ENCODE results near the gene ZFYVE28. TPM values are rescaled to one million over a fixed set of nuclear protein-coding genes. Genes with fewer than 3 reads are reported as not detected.
"Not testable (repeated sequence)": the region's sequence is repeated elsewhere in the genome, so short reads cannot be mapped to it uniquely, and the experiment has no call there.

ZFYVE28 gene
- total RNA-seq, 2 donors from 2014 or later, result 6.6 to 30.2 TPM

DNA sequence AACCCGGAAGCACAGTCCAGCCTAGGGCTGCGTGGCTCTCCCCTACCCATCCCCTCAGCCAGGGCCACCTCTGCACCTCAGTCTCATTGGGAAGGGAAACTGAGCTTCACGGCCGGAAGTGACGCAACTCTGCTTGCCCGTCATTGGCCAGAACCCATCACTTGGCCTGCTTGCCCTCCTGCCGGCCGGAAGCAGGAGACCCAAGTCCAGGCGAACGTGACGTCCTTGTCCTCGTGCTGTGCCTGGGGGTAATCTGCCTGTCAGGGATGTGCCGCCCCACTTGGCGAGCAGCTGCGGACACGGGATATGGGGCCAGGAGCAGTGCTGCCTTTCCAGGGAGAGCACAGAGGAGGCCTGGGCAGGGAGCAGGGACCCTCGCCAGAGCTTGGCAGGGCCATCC, 31.2 kb downstream of the ZFYVE28 start:
- Histone ChIP-seq H3K9me3 (no peaks in the 10 kb centered on the region), H3K27ac (no peak overlapping the region), H3K4me3 (no peak overlapping the region), H3K36me3 (no peaks in the 10 kb centered on the region), H3K27me3 (replicated peaks; ENCODE audit: insufficient read depth) (no peaks in the 10 kb centered on the region), H3K4me1 (replicated peaks) (no peaks in the 10 kb centered on the region)
- TF ChIP-seq, protein P1, sequence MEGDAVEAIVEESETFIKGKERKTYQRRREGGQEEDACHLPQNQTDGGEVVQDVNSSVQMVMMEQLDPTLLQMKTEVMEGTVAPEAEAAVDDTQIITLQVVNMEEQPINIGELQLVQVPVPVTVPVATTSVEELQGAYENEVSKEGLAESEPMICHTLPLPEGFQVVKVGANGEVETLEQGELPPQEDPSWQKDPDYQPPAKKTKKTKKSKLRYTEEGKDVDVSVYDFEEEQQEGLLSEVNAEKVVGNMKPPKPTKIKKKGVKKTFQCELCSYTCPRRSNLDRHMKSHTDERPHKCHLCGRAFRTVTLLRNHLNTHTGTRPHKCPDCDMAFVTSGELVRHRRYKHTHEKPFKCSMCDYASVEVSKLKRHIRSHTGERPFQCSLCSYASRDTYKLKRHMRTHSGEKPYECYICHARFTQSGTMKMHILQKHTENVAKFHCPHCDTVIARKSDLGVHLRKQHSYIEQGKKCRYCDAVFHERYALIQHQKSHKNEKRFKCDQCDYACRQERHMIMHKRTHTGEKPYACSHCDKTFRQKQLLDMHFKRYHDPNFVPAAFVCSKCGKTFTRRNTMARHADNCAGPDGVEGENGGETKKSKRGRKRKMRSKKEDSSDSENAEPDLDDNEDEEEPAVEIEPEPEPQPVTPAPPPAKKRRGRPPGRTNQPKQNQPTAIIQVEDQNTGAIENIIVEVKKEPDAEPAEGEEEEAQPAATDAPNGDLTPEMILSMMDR (IDR thresholded peaks at IDR 0.05), result no peak
- no peak for TF ChIP-seq POLR2A (IDR thresholded peaks at IDR 0.05)
- TF ChIP-seq POLR2AphosphoS5 (IDR thresholded peaks at IDR 0.05), result no peak
- intact Hi-C loops (cut with DNase I), result no loop called here
- no peak for DNase-seq (ENCODE audit: low spot score)
- WGBS, result 90% methylated on average over 17 of the region's 17 CpGs

DNA sequence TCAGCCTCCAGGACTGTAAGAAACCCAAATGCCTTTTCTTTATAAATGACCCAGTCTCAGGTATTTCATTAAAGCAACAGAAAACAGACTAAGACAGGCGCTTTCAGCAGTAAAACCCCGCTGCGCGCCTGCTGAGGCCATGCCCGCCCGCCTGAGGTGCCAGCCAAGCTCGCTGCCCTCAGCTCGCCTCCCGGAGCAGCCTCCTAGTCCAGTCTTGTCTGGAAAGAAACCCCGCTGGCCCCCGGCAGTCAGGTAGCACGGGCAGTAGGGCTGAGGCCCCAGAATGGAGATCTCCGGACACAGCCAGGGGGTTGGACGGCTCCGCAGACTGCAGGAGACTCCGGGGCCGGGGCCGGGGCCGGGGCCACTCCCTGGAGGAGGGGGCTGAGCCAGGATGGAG, 31.7 kb downstream of the ZFYVE28 start:
- WGBS, result 90% methylated on average over 18 of the region's 19 CpGs
- Histone ChIP-seq H3K27me3 (replicated peaks; ENCODE audit: insufficient read depth) (no peaks in the 10 kb centered on the region), H3K4me3 (no peak overlapping the region), H3K27ac (no peak overlapping the region), H3K4me1 (replicated peaks) (no peaks in the 10 kb centered on the region), H3K9me3 (no peaks in the 10 kb centered on the region), H3K36me3 (no peaks in the 10 kb centered on the region)
- intact Hi-C loops (cut with DNase I), result no loop called here
- DNase-seq (ENCODE audit: low spot score), result no peak
- TF ChIP-seq POLR2AphosphoS5 (IDR thresholded peaks at IDR 0.05) (no peak), POLR2A (IDR thresholded peaks at IDR 0.05) (no peak)
- TF ChIP-seq, protein P1 (IDR thresholded peaks at IDR 0.05), result no peak

DNA sequence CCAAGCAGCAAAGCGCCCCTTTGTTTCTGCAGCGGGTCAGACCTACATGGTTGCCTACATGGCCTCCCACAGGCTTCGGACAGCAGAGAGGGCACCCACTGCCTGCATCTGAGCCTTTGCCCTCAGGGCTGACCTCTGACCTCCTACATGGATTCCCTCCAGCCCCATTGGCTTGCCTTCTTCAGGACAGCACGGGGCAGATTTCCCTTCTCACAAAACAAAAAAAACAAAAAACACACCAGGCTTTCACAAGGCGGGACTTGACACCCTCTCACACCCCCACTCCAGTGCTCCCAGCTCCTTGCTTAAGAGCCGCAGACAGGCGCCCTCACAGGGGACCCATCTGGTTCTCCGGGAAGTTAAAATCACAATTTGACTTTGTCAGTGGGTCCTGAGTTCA, 32.9 kb downstream of the ZFYVE28 start:
- intact Hi-C loops (cut with DNase I), result no loop called here
- Histone ChIP-seq H3K27me3 (replicated peaks; ENCODE audit: insufficient read depth) (no peaks in the 10 kb centered on the region), H3K4me3 (no peak overlapping the region), H3K4me1 (replicated peaks) (no peaks in the 10 kb centered on the region), H3K27ac (no peak overlapping the region), H3K9me3 (no peaks in the 10 kb centered on the region), H3K36me3 (no peaks in the 10 kb centered on the region)
- WGBS, result 87% methylated on average over 8 of the region's 8 CpGs
- TF ChIP-seq, protein P1 (IDR thresholded peaks at IDR 0.05), result no peak
- TF ChIP-seq POLR2A (IDR thresholded peaks at IDR 0.05), result no peak
- DNase-seq (ENCODE audit: low spot score), result no peak

DNA sequence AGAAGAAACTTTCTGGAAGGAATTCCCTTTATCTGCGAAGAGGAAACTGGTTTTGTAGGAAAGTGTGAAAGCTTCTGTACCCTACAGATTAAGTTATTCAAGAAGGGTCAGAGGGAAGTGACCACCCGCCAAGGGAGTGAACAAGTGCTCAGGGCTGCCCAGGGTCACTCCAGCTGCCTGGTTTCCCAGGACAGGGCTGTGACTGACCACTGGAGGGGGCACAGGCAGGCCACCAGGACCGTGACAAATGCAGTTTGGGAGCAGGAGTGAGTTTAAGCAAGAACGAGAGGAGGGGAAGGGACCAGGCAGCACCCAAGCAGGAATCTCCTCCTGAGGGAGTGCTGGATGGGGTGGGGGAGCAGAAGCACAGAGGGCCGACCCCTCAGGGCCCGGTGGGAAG, 34.2 kb downstream of the ZFYVE28 start:
- WGBS, result 76% methylated on average over 6 of the region's 6 CpGs
- no peaks in the 10 kb centered on the region for H3K36me3 ChIP-seq
- H3K27me3 ChIP-seq (replicated peaks; ENCODE audit: insufficient read depth), result no peaks in the 10 kb centered on the region
- DNase-seq (ENCODE audit: low spot score), result no peak
- H3K27ac ChIP-seq, result no peak overlapping the region
- H3K4me1 ChIP-seq (replicated peaks), result no peaks in the 10 kb centered on the region
- H3K9me3 ChIP-seq, result no peaks in the 10 kb centered on the region
- no peak for TF ChIP-seq POLR2AphosphoS5 (IDR thresholded peaks at IDR 0.05)
- no peak for TF ChIP-seq POLR2A (IDR thresholded peaks at IDR 0.05)
- TF ChIP-seq, protein P1 (IDR thresholded peaks at IDR 0.05), result no peak
- intact Hi-C loops (cut with DNase I), result no loop called here
- H3K4me3 ChIP-seq, result no peak overlapping the region

DNA sequence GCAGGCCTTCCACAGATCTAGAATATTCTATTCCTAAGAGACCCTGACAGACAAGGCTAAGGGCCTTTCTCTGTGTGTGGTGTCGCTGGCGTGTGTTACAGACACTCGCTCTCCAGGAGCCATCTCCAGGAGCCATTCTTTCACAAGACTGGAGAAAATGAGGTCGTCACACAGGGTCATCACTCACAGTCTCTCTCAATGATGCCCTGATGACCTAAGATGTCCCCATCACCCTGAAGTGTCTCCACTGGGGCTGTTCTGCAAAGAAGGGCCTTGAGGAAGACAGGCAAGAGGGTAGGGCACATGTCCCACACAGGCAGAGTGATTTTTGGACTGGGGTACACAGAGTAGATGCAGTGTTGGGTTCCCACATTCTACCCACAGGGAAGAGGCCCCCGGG, 34.7 kb downstream of the ZFYVE28 start:
- no peaks in the 10 kb centered on the region for H3K4me1 ChIP-seq (replicated peaks)

DNA sequence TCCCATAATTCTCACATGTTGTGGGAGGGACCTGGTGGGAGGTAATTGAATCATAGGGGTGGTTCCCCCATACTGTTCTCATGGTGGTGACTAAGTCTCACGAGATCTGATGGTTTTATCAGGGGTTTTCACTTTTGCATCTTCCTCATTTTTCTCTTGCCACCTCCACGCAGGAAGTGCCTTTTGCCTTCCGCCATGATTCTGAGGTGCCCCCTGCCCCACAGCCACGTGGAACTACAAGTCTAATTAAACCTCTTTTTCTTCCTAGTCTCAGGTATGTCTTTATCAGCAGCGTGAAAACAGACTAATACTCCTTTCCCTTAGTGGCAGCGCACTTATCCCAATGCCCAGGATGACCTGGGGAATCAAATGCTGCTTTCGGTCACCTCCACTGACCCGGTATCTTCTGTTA, 35.2 kb downstream of the ZFYVE28 start:
- H3K36me3 ChIP-seq; H3K27me3 ChIP-seq (replicated peaks; ENCODE audit: insufficient read depth); H3K4me3 ChIP-seq; H3K27ac ChIP-seq; H3K9me3 ChIP-seq; DNase-seq (ENCODE audit: low spot score); H3K4me1 ChIP-seq (replicated peaks); intact Hi-C loops (cut with DNase I): not testable (repeated sequence)
- WGBS, result 84% methylated on average over 8 of the region's 8 CpGs

More for the DNA sequence above, 34.7 kb downstream of the ZFYVE28 start:
- Histone ChIP-seq H3K9me3 (no peaks in the 10 kb centered on the region), H3K27me3 (replicated peaks; ENCODE audit: insufficient read depth) (no peaks in the 10 kb centered on the region), H3K36me3 (no peaks in the 10 kb centered on the region), H3K4me3 (no peak overlapping the region), H3K27ac (no peak overlapping the region)
- no peak for DNase-seq (ENCODE audit: low spot score)
- 90% methylated on average over 5 of the region's 5 CpGs for WGBS
- TF ChIP-seq POLR2AphosphoS5 (IDR thresholded peaks at IDR 0.05), result no peak
- TF ChIP-seq POLR2A (IDR thresholded peaks at IDR 0.05), result no peak
- TF ChIP-seq, protein P1 (IDR thresholded peaks at IDR 0.05), result no peak
- intact Hi-C loops (cut with DNase I), result no loop called here

DNA sequence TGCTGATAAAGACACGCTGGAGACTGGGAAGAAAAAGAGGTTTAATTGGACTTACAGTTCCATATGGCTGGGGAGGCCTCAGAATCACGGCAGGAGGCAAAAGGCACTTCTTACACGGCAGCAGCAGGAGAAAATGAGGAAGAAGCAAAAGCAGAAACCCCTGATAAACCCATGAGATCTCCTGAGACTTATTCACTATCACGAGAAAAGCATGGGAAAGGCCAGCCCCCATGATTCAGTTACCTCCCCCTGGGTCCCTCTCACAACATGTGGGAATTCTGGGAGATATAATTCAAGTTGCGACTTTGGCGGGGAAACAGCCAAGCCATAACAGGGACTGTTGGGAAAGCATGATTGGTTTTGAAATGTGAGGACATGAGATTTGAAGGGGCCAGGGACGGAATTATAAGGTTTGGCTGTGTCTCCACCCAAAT, 35.7 kb downstream of the ZFYVE28 start:
- H3K9me3 ChIP-seq; H3K27ac ChIP-seq; DNase-seq (ENCODE audit: low spot score); H3K27me3 ChIP-seq (replicated peaks; ENCODE audit: insufficient read depth); intact Hi-C loops (cut with DNase I); H3K36me3 ChIP-seq; H3K4me1 ChIP-seq (replicated peaks); H3K4me3 ChIP-seq: not testable (repeated sequence)
- WGBS, result 82% methylated on average over 7 of the region's 7 CpGs

DNA sequence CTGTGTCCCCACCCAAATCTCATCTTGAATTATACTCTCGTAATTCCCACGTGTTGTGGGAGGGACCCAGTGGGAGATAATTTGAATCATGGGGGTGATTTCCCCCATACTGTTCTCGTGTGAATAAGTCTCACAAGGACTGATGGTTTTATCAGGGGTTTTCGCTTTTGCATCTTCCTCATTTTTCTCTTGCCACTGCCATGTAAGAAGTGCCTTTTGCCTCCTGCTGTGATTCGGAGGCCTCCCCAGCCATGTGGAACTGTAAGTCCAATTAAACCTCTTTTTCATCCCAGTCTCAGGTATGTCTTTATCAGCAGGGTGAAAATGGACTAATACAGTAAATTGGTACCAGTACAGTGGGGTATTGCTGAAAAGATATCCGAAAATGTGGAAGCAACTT, 37.9 kb downstream of the ZFYVE28 start:
- H3K27me3 ChIP-seq (replicated peaks; ENCODE audit: insufficient read depth); H3K27ac ChIP-seq; H3K4me3 ChIP-seq; H3K4me1 ChIP-seq (replicated peaks); H3K36me3 ChIP-seq; DNase-seq (ENCODE audit: low spot score); intact Hi-C loops (cut with DNase I); H3K9me3 ChIP-seq: not testable (repeated sequence)
- 81% methylated on average over 6 of the region's 6 CpGs for WGBS
